GM19372 (cell line): Measurements from ENCODE around the gene SLC5A6.

Experiments
- ATAC-seq: cut with Tn5 transposase; IDR thresholded peaks from one replicate; pipeline ENCODE4 v1.9.1; 2021; ENCODE audit warnings: mild to moderate bottlenecking, low read depth, moderate library complexity; ENCODE audit not compliant: unreplicated experiment

SLC5A6 gene

DNA sequence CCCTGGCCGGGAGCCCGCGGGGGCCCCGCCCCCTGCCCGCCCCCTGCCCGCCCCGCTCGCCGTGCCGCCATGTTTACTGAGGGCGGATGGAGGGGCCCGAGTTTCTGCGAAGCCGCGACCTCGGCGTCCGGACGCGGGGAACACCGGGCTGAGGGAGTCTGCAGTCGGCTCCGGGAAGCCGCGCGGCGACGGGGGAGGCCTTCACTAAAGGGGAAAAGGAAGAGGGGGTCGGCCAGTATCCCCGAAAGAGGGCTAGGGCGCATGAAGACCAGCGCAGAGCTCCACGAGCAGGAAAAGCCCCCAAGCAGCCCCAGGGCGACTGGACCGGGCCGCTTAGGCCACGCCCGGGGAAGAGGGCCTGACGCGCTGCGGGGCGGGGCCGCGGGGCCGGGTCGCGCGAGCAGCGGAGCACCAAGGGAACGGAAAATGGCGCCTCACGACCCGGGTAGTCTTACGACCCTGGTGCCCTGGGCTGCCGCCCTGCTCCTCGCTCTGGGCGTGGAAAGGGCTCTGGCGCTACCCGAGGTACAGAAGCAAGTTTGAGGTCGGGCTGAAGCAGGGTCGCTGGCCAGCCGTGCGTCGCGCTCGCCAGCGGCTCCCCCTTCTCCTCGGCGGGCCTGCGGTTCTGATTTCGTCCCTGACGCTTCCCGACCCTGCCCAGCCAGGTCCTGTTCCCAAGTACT, at the start of gene SLC5A6, which contains the start of gene ATRAID:
SLC5A6 (minus strand) TSS at position 326 of the 683 bp plus-strand sequence. CDS start 4,618 bp downstream, outside the sequence.
ATRAID (plus strand) TSS at position 99 of the 683 bp plus-strand sequence; CDS start at position 427, 328 bp downstream.
- ATAC-seq = peak; percentile 74

DNA sequence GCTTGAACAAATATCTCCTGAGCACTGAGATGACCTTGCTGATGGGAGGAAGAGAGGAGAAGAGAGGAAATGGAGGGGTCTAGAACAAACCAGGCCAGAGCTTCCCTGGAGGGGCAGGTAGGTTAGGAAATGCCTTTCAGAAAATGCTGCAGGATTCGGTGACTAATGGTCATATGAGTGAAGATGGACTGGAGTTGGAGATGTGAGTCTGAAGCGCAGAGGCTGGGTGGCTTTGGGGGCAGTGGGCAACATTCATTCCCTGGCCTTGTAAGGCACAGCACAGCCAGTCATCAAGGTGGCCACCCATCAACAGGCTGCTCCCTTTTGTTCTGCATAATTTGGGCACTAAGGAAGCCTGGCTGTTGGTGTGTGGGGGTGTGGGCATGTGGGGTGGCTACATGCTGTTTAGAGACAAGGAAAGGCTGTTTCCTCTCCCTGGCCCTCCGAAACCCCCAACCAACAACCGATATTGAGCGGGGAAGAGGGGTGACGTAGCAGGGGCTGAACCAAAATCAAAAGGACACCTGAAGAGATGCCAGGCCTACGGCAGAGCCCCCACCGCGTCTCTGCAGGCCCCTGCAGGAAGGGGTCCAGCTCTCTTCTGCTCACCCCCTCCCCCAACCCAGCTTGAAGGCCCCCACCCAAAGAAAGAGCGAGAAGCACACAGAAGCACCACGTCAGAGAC, 49.3 kb upstream of the SLC5A6 start:
- no peak for ATAC-seq

DNA sequence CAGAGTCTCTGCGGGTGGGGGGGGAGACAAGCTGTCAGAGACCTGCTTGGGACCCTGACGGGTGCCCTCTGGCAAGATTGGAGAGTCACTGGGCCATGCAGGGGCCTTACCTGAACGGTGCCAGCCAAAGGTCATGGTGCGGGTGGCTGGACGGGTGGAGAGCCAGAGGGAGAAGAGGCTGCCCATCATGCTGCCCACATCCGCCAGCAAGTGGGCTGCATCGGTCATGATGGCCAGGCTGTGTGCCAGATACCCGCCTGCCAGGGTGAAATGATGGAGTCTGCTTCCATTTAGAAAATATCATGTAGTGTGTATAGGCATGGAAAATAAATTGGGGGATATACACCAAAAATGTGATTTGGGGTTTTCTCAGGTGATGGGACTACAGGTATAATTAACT, 46.0 kb upstream of the SLC5A6 start:
- no peak for ATAC-seq

DNA sequence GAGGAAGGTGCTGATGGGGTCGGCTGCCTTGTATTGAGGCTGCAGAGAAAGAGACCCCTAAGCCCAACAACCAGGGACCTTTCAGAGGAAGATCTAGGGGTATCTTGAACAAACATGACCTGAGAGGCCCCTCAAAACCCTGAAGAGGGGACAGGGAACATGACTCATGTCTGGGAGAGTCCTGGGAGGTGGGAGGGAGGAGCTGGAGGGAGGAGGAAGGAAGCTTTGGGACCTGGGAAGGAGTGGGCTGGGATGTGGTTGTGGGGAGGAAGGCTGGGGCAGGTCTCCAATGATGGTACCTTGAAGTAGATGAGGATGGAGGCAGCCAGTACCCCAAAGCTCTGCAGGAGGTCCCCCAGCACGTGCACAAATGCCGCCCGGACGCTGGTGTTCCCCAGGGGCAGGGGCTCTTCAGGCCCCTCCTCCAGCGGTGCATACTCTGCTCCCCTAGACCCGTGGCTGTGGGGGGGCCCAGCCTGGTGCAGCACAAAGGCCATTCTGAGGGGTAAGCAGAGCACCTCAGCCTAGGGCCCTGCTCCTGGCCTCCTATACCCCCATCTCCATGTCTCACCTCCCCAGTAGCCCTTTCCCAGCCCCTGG, 44.9 kb upstream of the SLC5A6 start:
- no peak for ATAC-seq

DNA sequence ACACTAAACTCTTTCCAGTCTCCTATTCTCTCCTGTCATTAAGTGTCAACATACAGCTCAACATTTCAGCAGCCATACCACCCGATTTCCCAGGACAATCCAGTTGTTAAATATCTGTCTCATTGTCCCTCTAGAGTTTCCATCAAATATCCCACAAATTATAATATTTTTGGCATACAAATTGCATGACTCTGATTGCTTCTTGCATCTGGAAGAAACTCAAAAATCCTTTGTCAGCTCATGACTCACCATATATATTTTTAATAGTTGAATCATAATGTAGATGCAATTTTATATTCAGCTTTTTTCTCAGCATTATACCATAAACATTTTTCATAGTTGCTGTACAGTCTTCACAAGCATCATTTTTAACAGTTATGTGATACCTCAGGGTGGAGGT, 43.6 kb upstream of the SLC5A6 start:
- ATAC-seq = no peak

DNA sequence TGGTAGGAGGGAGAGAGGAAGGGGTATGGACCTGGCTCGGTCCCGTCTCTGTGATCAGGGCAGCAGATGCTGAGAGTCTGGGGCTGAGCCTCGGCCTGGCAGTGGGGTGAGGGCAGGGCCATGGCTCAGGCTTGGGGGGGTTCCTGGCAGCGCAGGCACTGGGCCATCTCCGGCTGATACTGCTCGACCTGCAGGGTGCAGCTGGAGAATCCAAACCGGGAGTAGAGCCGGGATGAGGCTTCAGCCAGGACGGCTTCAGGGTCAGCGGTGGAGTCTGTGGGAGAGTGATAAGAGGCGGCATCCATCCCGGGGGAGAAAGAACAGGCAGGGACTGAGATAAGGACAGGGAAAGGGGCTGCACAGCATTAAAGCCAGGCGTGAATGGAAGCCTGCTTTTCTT, 43.1 kb upstream of the SLC5A6 start:
- ATAC-seq = no peak

DNA sequence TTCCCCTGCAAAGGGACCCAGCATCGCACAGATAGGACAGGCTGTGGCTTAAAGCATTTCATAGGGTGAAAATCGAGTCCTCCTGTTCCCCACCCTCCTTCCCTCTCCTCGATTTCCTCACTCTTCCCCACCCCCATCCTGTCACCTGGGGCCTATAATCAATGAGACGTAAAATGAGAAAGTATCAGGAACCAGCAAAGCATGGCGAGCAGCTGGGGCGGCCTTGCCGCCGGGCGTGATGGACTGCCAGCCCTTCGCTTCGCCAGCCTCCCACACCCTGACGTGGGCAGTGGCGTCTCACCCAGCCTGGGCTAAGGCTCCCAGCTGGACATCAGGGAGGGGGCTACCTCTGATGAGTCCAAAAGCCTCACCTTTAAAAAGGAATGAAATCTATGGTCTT, 39.7 kb upstream of the SLC5A6 start:
- ATAC-seq = no peak

DNA sequence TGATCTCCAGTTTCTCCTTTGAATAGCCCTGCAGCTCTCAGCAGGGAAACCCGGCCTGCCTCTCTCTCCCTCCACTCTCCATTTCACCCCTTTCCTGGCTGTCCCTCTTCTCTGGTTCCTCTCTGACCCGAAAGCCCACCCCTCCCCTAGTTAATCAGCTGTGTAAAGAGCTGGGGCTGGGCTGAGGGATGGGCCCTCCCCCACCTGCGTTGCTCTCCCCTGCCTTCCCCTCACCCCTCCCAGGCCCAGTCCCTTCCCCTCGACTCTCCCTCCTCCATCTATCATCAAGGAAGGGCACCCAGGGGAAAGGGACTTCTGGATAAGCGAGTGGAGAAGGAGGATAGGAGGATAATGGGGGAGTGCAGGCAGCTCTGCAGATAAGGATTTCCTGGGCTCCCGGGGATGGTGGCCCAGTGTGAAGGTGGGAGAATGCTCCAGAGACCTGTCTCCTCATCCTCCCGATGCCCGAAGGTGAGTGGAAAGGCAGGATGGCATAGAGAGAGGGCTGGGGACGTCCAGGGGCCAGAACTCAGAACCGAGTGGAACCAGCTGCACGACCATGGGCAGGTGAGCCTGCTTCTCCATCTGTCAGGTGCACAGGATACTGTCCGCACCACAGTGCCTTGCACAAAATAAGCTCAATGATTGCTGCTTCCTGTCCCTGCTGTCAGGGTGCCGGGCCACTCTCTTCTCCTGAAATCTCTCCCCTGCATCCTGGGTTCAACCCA, 38.7 kb upstream of the SLC5A6 start:
- ATAC-seq = no peak

DNA sequence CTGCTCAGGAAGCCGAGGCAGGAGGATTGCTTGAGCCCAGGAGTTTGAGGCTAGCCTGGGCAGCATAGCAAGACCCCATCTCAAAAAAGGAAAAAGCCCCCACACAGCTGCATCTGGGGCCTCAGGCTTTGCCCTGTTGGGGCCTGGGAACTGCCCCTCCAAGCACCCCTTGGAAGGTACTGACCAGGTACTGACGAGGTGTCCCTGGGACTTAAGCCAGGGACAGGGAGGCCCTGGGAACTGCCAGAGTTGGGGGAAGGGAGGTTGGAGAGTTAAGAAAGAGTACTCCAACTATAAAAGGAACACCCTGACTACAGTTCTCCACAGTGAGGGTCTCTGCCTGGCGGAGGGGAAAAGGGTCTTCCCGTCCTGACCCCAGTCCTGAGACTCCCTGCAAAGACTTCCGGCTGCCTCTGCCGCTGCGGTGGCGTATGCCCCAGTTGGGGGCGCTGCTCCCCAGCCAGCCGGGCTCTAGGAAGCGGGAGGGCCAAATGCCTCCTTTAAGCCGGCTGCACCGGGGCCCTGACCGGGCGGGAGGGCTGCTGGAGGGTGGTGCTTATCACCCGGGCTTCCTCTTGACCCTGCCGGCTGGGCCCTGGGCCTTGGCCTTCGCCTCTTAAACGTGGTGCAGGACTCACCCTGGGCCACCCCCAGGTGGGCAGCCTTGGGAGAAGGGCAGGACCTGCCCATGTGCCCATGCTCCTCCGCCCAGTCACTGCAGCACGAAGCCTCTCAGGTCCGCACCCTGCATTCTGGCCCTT, 38.0 kb upstream of the SLC5A6 start:
- ATAC-seq = no peak

DNA sequence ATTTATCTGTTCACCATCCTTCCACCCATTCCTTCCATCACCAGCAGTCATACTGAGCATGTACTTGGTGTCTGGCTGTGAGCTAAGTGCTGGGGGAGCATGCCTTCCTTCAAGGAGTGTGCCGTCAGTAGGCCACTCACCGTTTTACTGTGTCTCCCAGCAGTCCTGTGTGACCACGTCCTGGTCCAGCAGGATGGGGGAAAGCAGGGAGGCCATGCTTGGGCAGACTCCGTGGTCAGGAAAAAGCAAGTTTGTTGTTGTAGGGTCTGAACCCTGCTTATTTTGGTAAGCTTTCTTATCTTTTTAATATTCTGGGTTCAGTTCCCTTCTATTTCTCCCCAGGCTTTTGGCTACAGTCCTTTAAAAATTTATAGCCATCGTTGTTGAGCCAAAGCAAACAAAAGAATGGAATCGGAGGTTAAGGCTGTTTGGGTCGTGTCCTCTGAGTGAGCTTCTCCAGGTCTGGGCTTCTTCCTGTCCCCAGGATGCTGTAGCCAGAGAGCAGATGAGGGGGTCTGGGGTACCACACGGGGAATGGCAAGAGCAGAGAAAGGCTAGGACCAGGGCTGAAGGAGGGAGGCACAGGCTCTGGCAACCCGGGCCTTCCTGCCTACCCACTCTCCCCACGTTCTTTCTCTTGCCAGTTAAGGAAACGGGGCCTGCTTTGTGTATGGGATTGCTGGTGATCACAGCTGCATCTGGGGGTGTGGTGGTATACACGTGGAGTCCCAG, 37.3 kb upstream of the SLC5A6 start:
- no peak for ATAC-seq

DNA sequence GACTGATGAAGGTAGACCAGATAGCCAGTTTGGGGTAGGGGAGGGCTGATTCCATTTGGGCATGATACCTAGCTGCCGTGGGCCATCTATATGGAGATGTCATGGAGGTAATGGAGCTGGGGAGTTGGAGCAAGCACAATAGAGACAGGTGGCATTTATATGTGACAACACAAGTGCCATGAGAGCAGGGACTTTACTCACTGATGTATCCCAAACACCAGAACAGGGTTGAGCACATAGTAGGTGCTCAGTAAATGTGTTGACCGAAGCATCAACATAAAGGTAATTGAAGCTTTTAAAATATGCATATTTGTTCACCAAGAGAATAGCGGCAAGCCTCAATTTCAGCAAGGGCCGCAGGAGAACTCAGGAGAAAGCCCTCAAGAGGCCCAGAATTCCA, 35.8 kb upstream of the SLC5A6 start:
- no peak for ATAC-seq

DNA sequence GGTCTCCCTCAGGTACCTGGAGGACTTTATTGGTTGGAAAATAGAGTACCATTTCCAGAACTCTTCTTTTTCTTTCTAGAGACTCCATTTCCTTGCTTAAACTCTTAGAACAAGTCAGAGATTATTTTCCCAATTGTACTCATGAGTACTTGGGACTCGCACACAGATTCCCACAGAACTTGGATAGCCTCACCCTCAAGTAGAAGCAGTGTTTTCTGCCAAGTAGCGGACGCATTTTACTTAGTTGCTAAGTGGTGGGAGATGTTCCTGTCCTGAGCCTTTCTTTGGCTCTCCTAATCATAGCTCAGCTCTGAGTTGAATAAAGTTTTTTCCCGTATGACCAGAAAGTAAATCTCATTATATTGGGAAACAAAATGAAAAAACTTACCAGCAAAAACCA, 33.6 kb upstream of the SLC5A6 start:
- ATAC-seq = no peak

DNA sequence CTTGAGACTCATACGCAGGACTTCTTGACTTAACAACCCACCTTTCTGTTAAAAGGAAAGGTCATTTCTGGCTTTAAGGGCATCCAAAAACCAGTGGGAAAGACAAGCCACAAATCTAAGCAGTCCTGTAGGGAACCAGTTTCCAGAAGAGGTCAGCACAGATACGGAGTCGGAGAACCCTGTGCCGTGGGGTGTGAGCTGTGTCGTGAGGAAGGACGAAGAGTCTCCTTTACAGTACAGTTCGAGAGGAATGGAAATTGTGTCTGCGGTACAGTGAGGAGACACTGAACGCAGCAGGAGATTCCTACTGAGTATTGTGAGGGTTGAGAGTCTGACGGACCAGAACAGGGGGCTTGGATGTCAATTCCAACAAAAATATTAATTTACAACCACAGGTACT, 33.0 kb upstream of the SLC5A6 start:
- ATAC-seq = no peak

DNA sequence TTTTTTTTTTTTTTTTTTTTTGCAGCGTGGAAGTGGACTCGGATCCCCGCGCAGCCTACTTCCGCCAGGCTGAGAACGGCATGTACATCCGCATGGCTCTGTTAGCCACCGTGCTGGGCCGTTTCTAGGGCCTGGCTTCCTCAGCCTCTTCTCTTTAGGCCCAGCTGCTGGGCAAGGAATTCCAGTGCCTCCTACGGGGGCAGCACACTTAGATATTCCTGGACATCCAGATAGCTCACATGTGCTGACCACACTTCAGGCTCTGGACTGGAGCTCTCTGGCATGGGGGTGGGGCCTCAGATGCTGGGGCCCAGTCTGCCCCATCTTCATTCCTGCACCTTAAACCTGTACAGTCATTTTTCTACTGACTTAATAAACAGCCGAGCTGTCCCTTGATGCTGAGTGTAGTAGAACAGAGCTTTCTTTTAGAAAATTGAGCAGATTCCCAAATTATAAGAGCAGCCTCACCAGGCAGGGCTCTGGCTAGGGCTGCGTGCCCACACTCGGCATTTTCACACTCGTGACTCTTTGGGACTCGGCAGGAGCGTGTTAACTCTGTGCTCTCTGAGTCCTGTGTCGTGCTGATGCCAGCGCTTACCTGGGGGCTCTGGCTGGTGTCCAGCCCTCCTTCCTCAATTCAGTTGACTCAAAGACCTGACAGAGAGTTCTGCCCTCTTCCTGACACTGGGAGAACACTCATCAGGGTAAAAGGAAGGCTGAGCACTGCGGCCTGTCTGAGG, 31.5 kb upstream of the SLC5A6 start:
- no peak for ATAC-seq

DNA sequence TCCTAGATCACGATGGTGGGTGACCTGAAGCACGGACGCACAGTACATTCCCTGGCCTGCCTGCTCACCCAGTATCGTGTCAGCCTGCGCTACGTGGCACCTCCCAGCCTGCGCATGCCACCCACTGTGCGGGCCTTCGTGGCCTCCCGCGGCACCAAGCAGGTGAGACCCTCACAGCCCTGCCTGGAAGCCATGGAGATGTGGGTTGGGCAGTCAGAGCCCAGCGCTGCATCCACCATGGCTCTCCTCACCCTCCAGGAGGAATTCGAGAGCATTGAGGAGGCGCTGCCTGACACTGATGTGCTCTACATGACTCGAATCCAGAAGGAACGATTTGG, 30.5 kb upstream of the SLC5A6 start:
- no peak for ATAC-seq

DNA sequence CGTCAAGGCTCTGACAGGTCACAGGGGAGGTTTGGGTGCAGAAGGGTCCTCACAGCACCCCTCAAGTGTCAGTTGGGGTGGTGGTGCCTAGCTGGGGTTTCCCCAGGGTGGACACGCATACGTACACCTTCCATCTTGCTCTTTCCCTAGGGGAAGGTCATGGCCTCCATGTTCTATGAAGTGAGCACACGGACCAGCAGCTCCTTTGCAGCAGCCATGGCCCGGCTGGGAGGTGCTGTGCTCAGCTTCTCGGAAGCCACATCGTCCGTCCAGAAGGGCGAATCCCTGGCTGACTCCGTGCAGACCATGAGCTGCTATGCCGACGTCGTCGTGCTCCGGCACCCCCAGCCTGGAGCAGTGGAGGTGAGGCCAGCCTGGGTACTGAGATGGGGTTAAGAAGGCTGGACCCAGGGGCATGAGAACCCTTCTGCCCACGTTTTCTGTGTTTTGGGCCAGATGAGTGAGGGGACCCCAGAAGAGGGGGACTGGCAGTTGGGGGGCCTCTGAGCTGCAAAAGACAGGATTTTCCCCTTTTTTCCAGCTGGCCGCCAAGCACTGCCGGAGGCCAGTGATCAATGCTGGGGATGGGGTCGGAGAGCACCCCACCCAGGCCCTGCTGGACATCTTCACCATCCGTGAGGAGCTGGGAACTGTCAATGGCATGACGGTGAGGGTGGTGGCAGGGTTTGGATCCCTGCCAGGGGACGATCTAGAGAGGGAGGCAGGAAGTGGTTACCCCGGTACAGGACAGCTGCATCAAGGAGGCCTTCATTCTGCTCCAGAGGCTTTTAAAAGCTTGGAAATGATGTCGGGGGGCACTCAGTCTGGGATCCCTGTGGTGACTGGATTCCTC, 29.9 kb upstream of the SLC5A6 start:
- no peak for ATAC-seq

DNA sequence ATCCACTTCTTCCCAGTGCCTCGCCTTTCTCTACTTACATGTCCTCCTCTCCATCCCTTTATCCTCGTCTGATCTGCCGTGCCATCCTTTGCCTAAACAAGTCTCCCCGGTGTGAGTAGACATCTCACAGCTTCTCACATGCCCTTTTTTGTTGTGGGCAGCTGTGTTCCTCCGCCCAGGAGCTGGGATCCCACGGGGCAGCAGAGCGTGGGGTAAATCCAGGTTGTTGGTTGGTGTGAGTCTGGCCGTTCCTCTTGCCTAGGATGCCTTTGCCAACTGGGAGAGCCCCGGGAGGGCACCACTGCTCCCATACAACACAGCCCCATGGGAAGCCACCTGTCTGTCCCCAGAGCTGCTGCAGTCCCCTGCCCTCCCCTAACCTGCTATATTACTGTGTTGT, 28.3 kb upstream of the SLC5A6 start:
- no peak for ATAC-seq

DNA sequence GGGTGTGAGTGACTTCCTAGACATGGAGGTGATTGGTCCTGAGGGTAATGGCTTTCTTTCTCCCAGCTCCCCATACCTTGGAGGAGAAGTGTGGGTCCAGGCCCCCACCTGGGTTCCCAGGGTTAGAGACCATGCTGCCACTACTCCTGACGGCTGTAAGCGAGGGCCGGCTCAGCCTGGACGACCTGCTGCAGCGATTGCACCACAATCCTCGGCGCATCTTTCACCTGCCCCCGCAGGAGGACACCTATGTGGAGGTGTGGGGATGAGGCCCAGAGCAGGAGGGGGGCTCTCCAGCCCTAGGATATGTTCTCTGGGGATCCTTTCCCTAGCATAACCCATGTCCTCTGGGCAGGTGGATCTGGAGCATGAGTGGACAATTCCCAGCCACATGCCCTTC, 26.9 kb upstream of the SLC5A6 start:
- no peak for ATAC-seq
